Measurements from ENCODE around the gene PKNOX2.

The PKNOX2 gene

DNA sequence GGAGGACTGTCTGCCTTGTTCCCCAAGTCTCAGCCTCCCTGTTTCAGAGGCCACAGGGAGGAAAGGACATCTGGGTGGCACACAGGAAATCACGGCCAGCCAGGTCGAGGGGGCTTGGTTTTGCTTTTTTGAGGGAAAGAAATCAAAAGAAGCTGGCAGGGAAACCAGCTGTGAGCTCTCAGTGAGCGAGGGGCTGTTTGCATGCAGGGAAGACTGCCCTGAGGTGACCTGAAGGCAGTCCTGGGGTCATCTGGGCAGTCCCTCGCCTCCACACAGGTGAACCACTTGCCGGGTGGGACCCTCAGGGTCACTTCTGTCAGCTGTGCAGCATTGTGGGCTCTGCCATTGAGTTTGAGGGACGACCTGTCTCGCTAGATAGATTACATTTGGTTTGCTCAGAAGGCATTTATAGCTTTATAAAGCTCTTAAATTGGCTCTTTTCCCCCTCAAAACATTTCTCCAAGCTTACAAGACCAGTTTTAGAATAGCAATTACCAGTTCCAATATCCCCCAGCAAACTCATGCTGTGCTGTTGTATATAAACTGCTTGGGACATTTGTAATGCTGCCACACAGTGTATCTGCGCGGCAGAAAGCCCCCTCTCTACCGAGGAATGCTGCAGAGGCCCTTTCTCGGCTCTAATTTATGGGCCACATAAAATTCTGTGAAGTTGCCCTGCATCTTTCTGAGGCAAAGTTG lies 28.3 kb downstream of the PKNOX2 start:
- no peak for TF ChIP-seq CTCF (conservative IDR thresholded peaks at IDR 0.05; ENCODE audit: control insufficient read depth, insufficient read depth, low read depth, low read length)
- DNase-seq (ENCODE audit: low read depth) = no peak
- no peak overlapping the region for H3K4me3 ChIP-seq (ENCODE audit: control insufficient read depth, low read depth, low read length)

GRCh38 chr11:125193416-125193726 lies 28.8 kb downstream of the PKNOX2 start:
- no peak for TF ChIP-seq CTCF (conservative IDR thresholded peaks at IDR 0.05; ENCODE audit: control insufficient read depth, insufficient read depth, low read depth, low read length)
- DNase-seq (ENCODE audit: low read depth) = no peak

DNA sequence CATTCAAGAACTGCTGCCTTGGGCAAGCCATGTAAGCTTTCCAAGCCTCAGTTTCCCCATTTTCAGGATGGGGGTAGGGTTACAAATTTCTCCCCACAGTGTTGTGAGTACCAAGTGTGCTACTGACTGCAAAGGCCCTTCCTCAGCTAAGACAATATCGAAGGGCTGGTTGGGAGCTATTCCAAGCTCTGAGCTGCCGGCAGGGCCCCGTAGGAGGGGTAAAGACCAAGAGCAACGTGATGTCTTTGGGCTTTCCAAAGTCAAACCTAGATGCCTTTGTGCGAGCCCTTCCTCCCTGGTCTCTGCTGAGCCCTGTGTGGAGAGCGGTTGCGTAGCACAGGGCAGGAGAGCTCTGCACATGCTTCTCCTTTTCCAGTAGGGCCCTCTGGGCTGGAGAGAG lies 29.3 kb downstream of the PKNOX2 start:
- no peak for DNase-seq (ENCODE audit: low read depth)
- no peak for TF ChIP-seq CTCF (conservative IDR thresholded peaks at IDR 0.05; ENCODE audit: control insufficient read depth, insufficient read depth, low read depth, low read length)
- H3K4me3 ChIP-seq (ENCODE audit: control insufficient read depth, low read depth, low read length) = no peak overlapping the region

More at GRCh38 chr11:125193416-125193726, 28.8 kb downstream of the PKNOX2 start:
- no peak overlapping the region for H3K4me3 ChIP-seq (ENCODE audit: control insufficient read depth, low read depth, low read length)

DNA sequence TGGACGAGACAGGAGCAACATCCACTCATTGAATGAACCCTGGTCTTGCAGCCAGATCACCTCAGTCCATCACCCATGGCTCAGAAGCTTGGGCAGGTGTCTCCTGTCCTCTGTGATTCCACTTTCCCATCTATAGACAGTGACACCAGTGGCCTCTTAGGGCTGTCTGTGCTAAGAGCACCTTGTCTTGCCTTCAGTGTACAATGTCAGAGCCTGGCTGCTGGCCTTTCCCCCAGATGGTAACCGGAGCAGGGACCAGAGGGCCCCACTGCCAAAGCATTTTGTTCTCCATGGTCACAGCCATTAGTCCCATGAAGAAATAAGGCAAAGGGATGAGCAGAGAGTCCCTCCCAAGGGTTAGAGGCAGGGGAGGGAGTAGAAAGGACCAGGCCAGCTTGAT lies 35.4 kb downstream of the PKNOX2 start:
- TF ChIP-seq CTCF (conservative IDR thresholded peaks at IDR 0.05; ENCODE audit: control insufficient read depth, insufficient read depth, low read depth, low read length) = no peak
- H3K4me3 ChIP-seq (ENCODE audit: control insufficient read depth, low read depth, low read length) = no peak overlapping the region
- DNase-seq (ENCODE audit: low read depth) = no peak

GRCh38 chr11:125200441-125200840 lies 35.9 kb downstream of the PKNOX2 start:
- DNase-seq (ENCODE audit: low read depth) = no peak
- H3K4me3 ChIP-seq (ENCODE audit: control insufficient read depth, low read depth, low read length) = no peak overlapping the region
- TF ChIP-seq CTCF (conservative IDR thresholded peaks at IDR 0.05; ENCODE audit: control insufficient read depth, insufficient read depth, low read depth, low read length) = no peak

DNA sequence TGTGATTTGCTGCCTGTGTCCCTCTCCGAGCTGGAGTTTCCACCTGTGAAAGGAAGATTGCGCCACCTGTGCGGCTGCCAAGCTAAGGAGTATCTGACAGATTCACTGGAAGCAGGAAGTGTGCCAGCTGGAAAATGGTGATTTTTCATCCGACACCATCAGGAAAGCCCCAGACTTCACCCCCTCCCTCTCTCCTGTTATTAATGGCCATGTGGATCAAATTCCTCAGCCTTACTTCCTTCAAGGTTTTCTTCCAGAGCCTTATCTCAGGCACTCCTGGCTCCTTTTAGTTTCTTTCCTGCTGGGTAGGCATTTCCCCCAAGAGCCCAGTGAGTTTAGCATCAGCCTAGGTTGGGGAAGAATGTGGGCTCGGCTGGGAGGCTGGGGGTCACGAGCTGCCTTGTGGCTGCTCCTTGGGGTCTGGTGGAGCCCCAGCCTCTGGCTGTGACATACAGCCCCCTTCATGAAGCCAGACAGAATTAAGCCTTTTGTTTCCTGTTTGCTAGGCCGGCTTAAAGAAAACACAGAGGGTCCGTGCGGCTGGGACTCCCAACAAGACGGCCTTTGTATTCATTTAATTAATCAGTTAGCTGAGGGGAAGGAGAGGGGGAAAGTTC lies 37.1 kb downstream of the PKNOX2 start:
- no peak for DNase-seq (ENCODE audit: low read depth)
- no peak for TF ChIP-seq CTCF (conservative IDR thresholded peaks at IDR 0.05; ENCODE audit: control insufficient read depth, insufficient read depth, low read depth, low read length)
- no peak overlapping the region for H3K4me3 ChIP-seq (ENCODE audit: control insufficient read depth, low read depth, low read length)

Measured in fibroblast of mammary gland (primary cell).